Measurements from ENCODE around the gene RPGRIP1.

The RPGRIP1 gene

GRCh38 chr14:21258889-21259787, 20.7 kb upstream of the RPGRIP1 start:
- no peak for DNase-seq (ENCODE audit: low read depth)
- H3K4me3 ChIP-seq (ENCODE audit: low read length), result no peak overlapping the region
- no peak for TF ChIP-seq CTCF (conservative IDR thresholded peaks at IDR 0.05; ENCODE audit: low read length)

GRCh38 chr14:21261824-21262223, 18.1 kb upstream of the RPGRIP1 start:
- H3K4me3 ChIP-seq (ENCODE audit: low read length), result no peak overlapping the region
- no peak for DNase-seq (ENCODE audit: low read depth)

GRCh38 chr14:21262410-21262809, 17.5 kb upstream of the RPGRIP1 start:
- H3K4me3 ChIP-seq (ENCODE audit: low read length), result no peak overlapping the region
- no peak for DNase-seq (ENCODE audit: low read depth)
- TF ChIP-seq CTCF (conservative IDR thresholded peaks at IDR 0.05; ENCODE audit: low read length), result no peak

More at GRCh38 chr14:21261824-21262223, 18.1 kb upstream of the RPGRIP1 start:
- TF ChIP-seq CTCF (conservative IDR thresholded peaks at IDR 0.05; ENCODE audit: low read length), result no peak

GRCh38 chr14:21263284-21264024, 16.4 kb upstream of the RPGRIP1 start:
- no peak for TF ChIP-seq CTCF (conservative IDR thresholded peaks at IDR 0.05; ENCODE audit: low read length)
- peak; percentile 51 for DNase-seq (ENCODE audit: low read depth)
- no peak overlapping the region for H3K4me3 ChIP-seq (ENCODE audit: low read length)

GRCh38 chr14:21264025-21264801, 15.7 kb upstream of the RPGRIP1 start:
- peak; percentile 77 for DNase-seq (ENCODE audit: low read depth)
- TF ChIP-seq CTCF (conservative IDR thresholded peaks at IDR 0.05; ENCODE audit: low read length), result no peak
- no peak overlapping the region; the same call in 1 of the 2 replicates for H3K4me3 ChIP-seq (ENCODE audit: low read length)

GRCh38 chr14:21267431-21267845, 12.4 kb upstream of the RPGRIP1 start:
- DNase-seq (ENCODE audit: low read depth), result no peak
- peak overlapping the region; percentile 100 for H3K4me3 ChIP-seq (ENCODE audit: low read length)
- TF ChIP-seq CTCF (conservative IDR thresholded peaks at IDR 0.05; ENCODE audit: low read length), result no peak

Data from AG10803 (cell line).